Measurements from ENCODE around the gene MCF2L2. TPM values are rescaled to one million over a fixed set of nuclear protein-coding genes. Genes with fewer than 3 reads are reported as not detected.

MCF2L2 gene
- total and polyA plus RNA-seq, 2 donors = 0.44 to 3.6 TPM

- 61% methylated on average over 7 of the region's 7 CpGs for WGBS
- H3K27ac ChIP-seq (ENCODE audit: low read depth) = no peak overlapping the region
Measured at GRCh38 chr3:183212565-183212964, 215.9 kb downstream of the MCF2L2 start.

GRCh38 chr3:183212096-183212495 is 216.3 kb downstream of the MCF2L2 start:
- no peak overlapping the region for H3K4me3 ChIP-seq (ENCODE audit: low read depth, low read length)
- 82% methylated on average over 12 of the region's 12 CpGs for WGBS
- DNase-seq (ENCODE audit: extremely low spot score) = no peak
- no peaks in the 10 kb centered on the region for H3K4me1 ChIP-seq (ENCODE audit: insufficient read depth)
- no peaks in the 10 kb centered on the region for H3K36me3 ChIP-seq (ENCODE audit: insufficient read depth)
- H3K27ac ChIP-seq (ENCODE audit: low read depth) = no peak overlapping the region

More at GRCh38 chr3:183212565-183212964, 215.9 kb downstream of the MCF2L2 start:
- Histone ChIP-seq H3K4me1 (ENCODE audit: insufficient read depth) (no peaks in the 10 kb centered on the region), H3K36me3 (ENCODE audit: insufficient read depth) (no peaks in the 10 kb centered on the region), H3K4me3 (ENCODE audit: low read depth, low read length) (no peak overlapping the region)
- no peak for DNase-seq (ENCODE audit: extremely low spot score)

GRCh38 chr3:183211352-183211751 is 217.1 kb downstream of the MCF2L2 start:
- Histone ChIP-seq H3K27ac (ENCODE audit: low read depth) (no peak overlapping the region), H3K36me3 (ENCODE audit: insufficient read depth) (no peaks in the 10 kb centered on the region), H3K4me3 (ENCODE audit: low read depth, low read length) (no peak overlapping the region), H3K4me1 (ENCODE audit: insufficient read depth) (no peaks in the 10 kb centered on the region)
- WGBS = 79% methylated on average over 13 of the region's 13 CpGs
- DNase-seq (ENCODE audit: extremely low spot score) = no peak

GRCh38 chr3:183210862-183211341 is 217.5 kb downstream of the MCF2L2 start:
- Histone ChIP-seq H3K36me3 (ENCODE audit: insufficient read depth) (no peaks in the 10 kb centered on the region), H3K4me1 (ENCODE audit: insufficient read depth) (no peaks in the 10 kb centered on the region), H3K27ac (ENCODE audit: low read depth) (no peak overlapping the region), H3K4me3 (ENCODE audit: low read depth, low read length) (no peak overlapping the region)
- no peak for DNase-seq (ENCODE audit: extremely low spot score)
- 65% methylated on average over 9 of the region's 9 CpGs for WGBS

GRCh38 chr3:183210341-183210740 is 218.1 kb downstream of the MCF2L2 start:
- 64% methylated on average over 5 of the region's 5 CpGs for WGBS
- no peak overlapping the region for H3K27ac ChIP-seq (ENCODE audit: low read depth)
- no peaks in the 10 kb centered on the region for H3K4me1 ChIP-seq (ENCODE audit: insufficient read depth)
- no peak overlapping the region for H3K4me3 ChIP-seq (ENCODE audit: low read depth, low read length)
- no peaks in the 10 kb centered on the region for H3K36me3 ChIP-seq (ENCODE audit: insufficient read depth)
- DNase-seq (ENCODE audit: extremely low spot score) = no peak

- Histone ChIP-seq H3K4me3 (ENCODE audit: low read depth, low read length) (no peak overlapping the region), H3K36me3 (ENCODE audit: insufficient read depth) (no peaks in the 10 kb centered on the region)
Measured at GRCh38 chr3:183208800-183209199, 219.6 kb downstream of the MCF2L2 start.

GRCh38 chr3:183208260-183208659 is 220.2 kb downstream of the MCF2L2 start:
- Histone ChIP-seq H3K27ac (ENCODE audit: low read depth) (no peak overlapping the region), H3K4me3 (ENCODE audit: low read depth, low read length) (no peak overlapping the region), H3K4me1 (ENCODE audit: insufficient read depth) (no peaks in the 10 kb centered on the region), H3K36me3 (ENCODE audit: insufficient read depth) (no peaks in the 10 kb centered on the region)
- 65% methylated on average over 2 of the region's 2 CpGs for WGBS
- no peak for DNase-seq (ENCODE audit: extremely low spot score)

More at GRCh38 chr3:183208800-183209199, 219.6 kb downstream of the MCF2L2 start:
- H3K4me1 ChIP-seq (ENCODE audit: insufficient read depth) = no peaks in the 10 kb centered on the region
- DNase-seq (ENCODE audit: extremely low spot score) = no peak
- H3K27ac ChIP-seq (ENCODE audit: low read depth) = no peak overlapping the region
- 75% methylated on average over 2 of the region's 2 CpGs for WGBS

GRCh38 chr3:183203670-183204069 is 224.7 kb downstream of the MCF2L2 start:
- Histone ChIP-seq H3K36me3 (ENCODE audit: insufficient read depth) (no peaks in the 10 kb centered on the region), H3K27ac (ENCODE audit: low read depth) (no peak overlapping the region), H3K4me3 (ENCODE audit: low read depth, low read length) (no peak overlapping the region), H3K4me1 (ENCODE audit: insufficient read depth) (no peaks in the 10 kb centered on the region)
- no peak for DNase-seq (ENCODE audit: extremely low spot score)

- Histone ChIP-seq H3K4me3 (ENCODE audit: low read depth, low read length) (no peak overlapping the region), H3K4me1 (ENCODE audit: insufficient read depth) (no peaks in the 10 kb centered on the region), H3K36me3 (ENCODE audit: insufficient read depth) (no peaks in the 10 kb centered on the region), H3K27ac (ENCODE audit: low read depth) (no peak overlapping the region)
- DNase-seq (ENCODE audit: extremely low spot score) = no peak
- 73% methylated on average over 4 of the region's 4 CpGs for WGBS
Measured at GRCh38 chr3:183202004-183202722, 226.3 kb downstream of the MCF2L2 start.

- H3K36me3 ChIP-seq (ENCODE audit: insufficient read depth) = no peaks in the 10 kb centered on the region
- WGBS = 27% methylated on average over 1 of the region's 1 CpG
- no peak overlapping the region for H3K4me3 ChIP-seq (ENCODE audit: low read depth, low read length)
- H3K27ac ChIP-seq (ENCODE audit: low read depth) = no peak overlapping the region
- H3K4me1 ChIP-seq (ENCODE audit: insufficient read depth) = no peaks in the 10 kb centered on the region
- DNase-seq (ENCODE audit: extremely low spot score) = no peak
Measured at GRCh38 chr3:183198939-183199338, 229.5 kb downstream of the MCF2L2 start.

GRCh38 chr3:183197734-183198133 is 230.7 kb downstream of the MCF2L2 start:
- DNase-seq (ENCODE audit: extremely low spot score) = no peak

GRCh38 chr3:183195266-183195665 is 233.2 kb downstream of the MCF2L2 start:
- Histone ChIP-seq H3K4me3 (ENCODE audit: low read depth, low read length) (no peak overlapping the region), H3K27ac (ENCODE audit: low read depth) (no peak overlapping the region), H3K4me1 (ENCODE audit: insufficient read depth) (no peaks in the 10 kb centered on the region), H3K36me3 (ENCODE audit: insufficient read depth) (no peaks in the 10 kb centered on the region)
- WGBS = 85% methylated on average over 4 of the region's 4 CpGs
- no peak for DNase-seq (ENCODE audit: extremely low spot score)

More at GRCh38 chr3:183197734-183198133, 230.7 kb downstream of the MCF2L2 start:
- Histone ChIP-seq H3K27ac (ENCODE audit: low read depth) (no peak overlapping the region), H3K36me3 (ENCODE audit: insufficient read depth) (no peaks in the 10 kb centered on the region), H3K4me3 (ENCODE audit: low read depth, low read length) (no peak overlapping the region), H3K4me1 (ENCODE audit: insufficient read depth) (no peaks in the 10 kb centered on the region)

GRCh38 chr3:183193762-183194689 is 234.4 kb downstream of the MCF2L2 start:
- 41% methylated on average over 10 of the region's 10 CpGs for WGBS
- DNase-seq (ENCODE audit: extremely low spot score) = no peak
- no peak overlapping the region for H3K27ac ChIP-seq (ENCODE audit: low read depth)

More at GRCh38 chr3:183193762-183194689, 234.4 kb downstream of the MCF2L2 start:
- Histone ChIP-seq H3K4me3 (ENCODE audit: low read depth, low read length) (no peak overlapping the region), H3K4me1 (ENCODE audit: insufficient read depth) (no peaks in the 10 kb centered on the region), H3K36me3 (ENCODE audit: insufficient read depth) (no peaks in the 10 kb centered on the region)
